Panc1 (cell line): ENCODE measurements around the gene CEACAM3. TPM values are rescaled to one million over a fixed set of nuclear protein-coding genes. Genes with fewer than 3 reads are reported as not detected.
"Not testable (repeated sequence)": the region's sequence is repeated elsewhere in the genome, so short reads cannot be mapped to it uniquely, and the experiment has no call there.

Experiments used
- ATAC-seq: fragments of 200-7000 bp; cut with Tn5 transposase; 2 replicates; pipeline ENCODE4 v1.9.1; 2020; ENCODE audit warnings: mild to moderate bottlenecking, moderate library complexity
- BruUV-seq: library from RNA; stranded (reverse); fragments of 400-500 nt; replicated peaks from 2 replicates; lab custom pipeline; 2021; lab: Mats Ljungman, UMichigan
- CTCF ChIA-PET: fragments of 300-600 bp; sonication (Branson Sonifier 250); formaldehyde crosslinking; loops from one replicate; lab custom pipeline; 2022; ENCODE audit warnings: antibody characterized with exemption; lab: Charles Lee
- POLR2A ChIA-PET: fragments of 300-600 bp; sonication (Branson Sonifier 250); formaldehyde crosslinking; loops from one replicate; lab custom pipeline; 2022; ENCODE audit warnings: antibody characterized with exemption; lab: Charles Lee
- DNase-seq: peaks from one replicate; pipeline ENCODE4 v3.0.0-alpha.2; 2010; ENCODE audit warnings: low read depth, low spot score
- H3K27ac ChIP-seq: 2 replicates; pipeline ENCODE4 v1.5.1; 2011; ENCODE audit warnings: mild to moderate bottlenecking, low read length, inconsistent platforms
- H3K27me3 ChIP-seq: fragments of 200-500 bp; sonication (Bioruptor generic); 2 replicates; pipeline ENCODE4 v1.6.0; 2014; ENCODE audit warnings: low read length, inconsistent platforms; ENCODE audit not compliant: control insufficient read depth, insufficient read depth
- H3K36me3 ChIP-seq: fragments of 200-500 bp; sonication (Bioruptor generic); 2 replicates; pipeline ENCODE4 v1.5.1; 2014; ENCODE audit warnings: inconsistent platforms, mild to moderate bottlenecking, low read length, moderate library complexity; ENCODE audit not compliant: control insufficient read depth, insufficient read depth
- H3K4me1 ChIP-seq: 2 replicates; pipeline ENCODE4 v1.5.1; 2011; ENCODE audit warnings: inconsistent platforms, mild to moderate bottlenecking, low read length, moderate library complexity; ENCODE audit not compliant: control insufficient read depth, insufficient read depth
- H3K4me3 ChIP-seq, 2 experiments: 2 replicates each; pipeline ENCODE4 v1.5.1; 2011 to 2012; ENCODE audit warnings: low read depth in 2 of 2, low read length in 2 of 2, mild to moderate bottlenecking in 2 of 2, inconsistent platforms in 1 of 2, moderate library complexity in 1 of 2
- H3K9me3 ChIP-seq: fragments of 200-500 bp; sonication (Bioruptor generic); 2 replicates; pipeline ENCODE4 v1.5.1; 2014; ENCODE audit warnings: low read depth, mild to moderate bottlenecking, inconsistent platforms, low read length, moderate library complexity; ENCODE audit not compliant: control insufficient read depth, insufficient read depth
- POLR2AphosphoS5 ChIP-seq: IDR thresholded peaks from 2 replicates; pipeline ENCODE4 v1.6.1; 2012; ENCODE audit warnings: mild to moderate bottlenecking, low read depth, low read length, moderate library complexity
- REST ChIP-seq, 2 experiments: IDR thresholded peaks; 2 replicates each; pipeline ENCODE4 v1.6.1; 2011 to 2012; ENCODE audit warnings: low read depth in 2 of 2, control low read depth in 1 of 2, low read length in 1 of 2, mild to moderate bottlenecking in 1 of 2, moderate library complexity in 1 of 2; ENCODE audit not compliant: insufficient read depth in 1 of 2
- SIN3A ChIP-seq: IDR thresholded peaks from 2 replicates; pipeline ENCODE4 v1.6.1; 2012; ENCODE audit warnings: low read depth, mild to moderate bottlenecking, low read length, moderate library complexity, borderline replicate concordance; ENCODE audit not compliant: insufficient read depth
- TCF7L2 ChIP-seq: IDR thresholded peaks from 2 replicates; pipeline ENCODE4 v1.6.1; 2011; ENCODE audit warnings: mild to moderate bottlenecking, low read depth, low read length, inconsistent platforms
- in situ Hi-C: cut with HindIII; loops from 2 replicates; pipeline ENCODE4 v1.10.0; 2016; ENCODE audit warnings: low sequenced_read_pairs, low pct_unique_long_range_greater_than_20kb
- intact Hi-C: fragments of 100-400 bp; cut with micrococcal nuclease; formaldehyde crosslinking; loops from one replicate; pipeline ENCODE4 v1.10.0; 2022; ENCODE audit not compliant: unreplicated experiment
- total RNA-seq: library from RNA; stranded (reverse); gene quantifications from one replicate; pipeline ENCODE4 v1.2.1, GENCODE V29; 2021; ENCODE audit not compliant: unreplicated experiment
- TF ChIP-seq, protein P1 (sequence below): fragments of 450-650 bp; IDR thresholded peaks from 2 replicates; pipeline ENCODE4 v1.5.1; 2017; ENCODE audit warnings: mild to moderate bottlenecking

Gene CEACAM3
- total RNA-seq, 1 experiment from 2014 or later: not detected

DNA sequence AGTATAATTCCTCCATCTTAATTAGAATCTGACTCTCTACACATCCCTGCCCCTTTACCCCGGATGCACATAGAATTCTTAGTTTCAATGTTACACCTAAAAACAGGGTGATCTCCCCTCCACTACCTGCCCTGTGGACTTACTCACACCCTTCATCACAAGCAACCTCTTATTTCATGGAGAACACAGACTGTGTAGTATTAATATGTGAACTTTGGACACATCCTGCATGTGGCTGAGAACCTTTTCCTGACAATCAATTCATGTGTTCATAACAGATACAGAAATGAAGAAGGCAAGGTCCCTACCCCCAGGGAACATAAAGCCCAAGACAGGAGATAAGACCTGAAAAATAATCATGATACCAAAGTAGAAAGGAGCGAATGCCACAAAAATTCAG is 29.3 kb upstream of the CEACAM3 start:
- CTCF ChIA-PET: no interaction called here
- ATAC-seq (no peak), DNase-seq (no peak)
- Histone ChIP-seq H3K27me3 (peaks cover 2% of the 10 kb centered on the region; the same call in 1 of the 2 replicates), H3K4me1 (no peaks in the 10 kb centered on the region), H3K36me3 (no peaks in the 10 kb centered on the region; the same call in 1 of the 2 replicates), H3K4me3 (no peak overlapping the region), H3K27ac (no peak overlapping the region), H3K9me3 (no peaks in the 10 kb centered on the region)
- TF ChIP-seq REST (IDR thresholded peaks at IDR 0.05; ENCODE audit: insufficient read depth in 1 of 2, low read depth in 2 of 2, low read length in 1 of 2) (no peak), POLR2AphosphoS5 (no peak), SIN3A (no peak)
- TF ChIP-seq, protein P1, sequence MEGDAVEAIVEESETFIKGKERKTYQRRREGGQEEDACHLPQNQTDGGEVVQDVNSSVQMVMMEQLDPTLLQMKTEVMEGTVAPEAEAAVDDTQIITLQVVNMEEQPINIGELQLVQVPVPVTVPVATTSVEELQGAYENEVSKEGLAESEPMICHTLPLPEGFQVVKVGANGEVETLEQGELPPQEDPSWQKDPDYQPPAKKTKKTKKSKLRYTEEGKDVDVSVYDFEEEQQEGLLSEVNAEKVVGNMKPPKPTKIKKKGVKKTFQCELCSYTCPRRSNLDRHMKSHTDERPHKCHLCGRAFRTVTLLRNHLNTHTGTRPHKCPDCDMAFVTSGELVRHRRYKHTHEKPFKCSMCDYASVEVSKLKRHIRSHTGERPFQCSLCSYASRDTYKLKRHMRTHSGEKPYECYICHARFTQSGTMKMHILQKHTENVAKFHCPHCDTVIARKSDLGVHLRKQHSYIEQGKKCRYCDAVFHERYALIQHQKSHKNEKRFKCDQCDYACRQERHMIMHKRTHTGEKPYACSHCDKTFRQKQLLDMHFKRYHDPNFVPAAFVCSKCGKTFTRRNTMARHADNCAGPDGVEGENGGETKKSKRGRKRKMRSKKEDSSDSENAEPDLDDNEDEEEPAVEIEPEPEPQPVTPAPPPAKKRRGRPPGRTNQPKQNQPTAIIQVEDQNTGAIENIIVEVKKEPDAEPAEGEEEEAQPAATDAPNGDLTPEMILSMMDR: no peak
- no TSS peak for BruUV-seq
- POLR2A ChIA-PET: no interaction called here
- intact Hi-C loops: no loop called here
- in situ Hi-C loops: no loop called here

GRCh38 chr19:41768105-41768504 is 28.3 kb upstream of the CEACAM3 start:
- DNase-seq, H3K4me1 ChIP-seq, H3K36me3 ChIP-seq, H3K9me3 ChIP-seq, H3K27ac ChIP-seq, BruUV-seq, ATAC-seq, intact Hi-C loops, POLR2A ChIA-PET, in situ Hi-C loops, H3K27me3 ChIP-seq, H3K4me3 ChIP-seq: not testable (repeated sequence)
- CTCF ChIA-PET: interaction anchor here (0.5 kb wide), 1 partner anchor 12 kb away, joined by 4 read pairs; no protein-coding TSS in a partner anchor

GRCh38 chr19:41769608-41770007 is 26.8 kb upstream of the CEACAM3 start:
- in situ Hi-C loops (no loop called here), intact Hi-C loops (no loop called here)
- H3K27ac ChIP-seq: no peak overlapping the region
- BruUV-seq: no TSS peak
- no peak for DNase-seq
- ChIA-PET CTCF (no interaction called here), POLR2A (no interaction called here)
- no peak for ATAC-seq
- TF ChIP-seq REST (IDR thresholded peaks at IDR 0.05; ENCODE audit: insufficient read depth in 1 of 2, low read depth in 2 of 2, low read length in 1 of 2) (no peak), POLR2AphosphoS5 (no peak), TCF7L2 (no peak)
- TF ChIP-seq, protein P1: no peak
- H3K4me1 ChIP-seq: no peaks in the 10 kb centered on the region
- H3K27me3 ChIP-seq: peaks cover 2% of the 10 kb centered on the region; the same call in 1 of the 2 replicates
- no peaks in the 10 kb centered on the region for H3K9me3 ChIP-seq
- no peaks in the 10 kb centered on the region; the same call in 1 of the 2 replicates for H3K36me3 ChIP-seq
- H3K4me3 ChIP-seq: no peak overlapping the region
